GM18511 (cell line): ENCODE measurements around the gene MINDY3.
"Not testable (repeated sequence)": the region's sequence is repeated elsewhere in the genome, so short reads cannot be mapped to it uniquely, and the experiment has no call there.

Source experiments
- ATAC-seq: cut with Tn5 transposase; IDR thresholded peaks from one replicate; pipeline ENCODE4 v1.9.1; 2021; ENCODE audit warnings: mild to moderate bottlenecking, moderate library complexity; ENCODE audit not compliant: unreplicated experiment

MINDY3 gene

GRCh38 chr10:15859906-15860691 lies at the start of gene MINDY3:
Gene MINDY3 (minus strand): TSS chr10:15860507. CDS start chr10:15860299, 208 bp downstream.
- ATAC-seq: peak; percentile 97

GRCh38 chr10:15901889-15902288 lies 41.6 kb upstream of the MINDY3 start:
- ATAC-seq: no peak

- ATAC-seq: peak; percentile 63
These were observed 37.7 kb upstream of the MINDY3 start for GRCh38 chr10:15898046-15898445.

- ATAC-seq: no peak
These were observed 37.0 kb upstream of the MINDY3 start for GRCh38 chr10:15897287-15897686.

- no peak for ATAC-seq
These were observed 36.3 kb upstream of the MINDY3 start for GRCh38 chr10:15896654-15897053.

- no peak for ATAC-seq
These were observed 24.1 kb upstream of the MINDY3 start for GRCh38 chr10:15884447-15884846.

- ATAC-seq: no peak
These were observed 21.2 kb upstream of the MINDY3 start for GRCh38 chr10:15881542-15881941.

- ATAC-seq: no peak
These were observed 19.4 kb upstream of the MINDY3 start for GRCh38 chr10:15879663-15880062.

- peak; percentile 68 for ATAC-seq
These were observed 18.8 kb upstream of the MINDY3 start for GRCh38 chr10:15879058-15879457.

GRCh38 chr10:15877836-15878576 lies 17.7 kb upstream of the MINDY3 start:
- ATAC-seq: no peak

- ATAC-seq: not testable (repeated sequence)
These were observed 16.0 kb upstream of the MINDY3 start for GRCh38 chr10:15876274-15876673.

GRCh38 chr10:15872645-15873044 lies 12.3 kb upstream of the MINDY3 start:
- ATAC-seq: not testable (repeated sequence)

- no peak for ATAC-seq
These were observed 11.5 kb upstream of the MINDY3 start for GRCh38 chr10:15871823-15872222.

GRCh38 chr10:15869935-15870334 lies 9.6 kb upstream of the MINDY3 start:
- ATAC-seq: no peak

- no peak for ATAC-seq
These were observed 7.7 kb upstream of the MINDY3 start for GRCh38 chr10:15868006-15868405.

- no peak for ATAC-seq
These were observed 5.0 kb upstream of the MINDY3 start for GRCh38 chr10:15865304-15865703.

GRCh38 chr10:15864419-15864818 lies 4.1 kb upstream of the MINDY3 start:
- ATAC-seq: no peak

- ATAC-seq: no peak
These were observed 3.4 kb upstream of the MINDY3 start for GRCh38 chr10:15863733-15864132.

GRCh38 chr10:15863323-15863722 lies 3.0 kb upstream of the MINDY3 start:
- no peak for ATAC-seq

GRCh38 chr10:15860692-15861201 lies 440 bp upstream of the MINDY3 start:
- no peak for ATAC-seq

GRCh38 chr10:15859509-15859905 lies 800 bp downstream of the MINDY3 start:
- peak; percentile 68 for ATAC-seq

- no peak for ATAC-seq
These were observed 1.4 kb downstream of the MINDY3 start for GRCh38 chr10:15858861-15859281.
